Calu3 (cell line): ENCODE data around the gene NTM. TPM values are rescaled to one million over a fixed set of nuclear protein-coding genes. Genes with fewer than 3 reads are reported as not detected.
"Not testable (repeated sequence)": the region's sequence is repeated elsewhere in the genome, so short reads cannot be mapped to it uniquely, and the experiment has no call there.

Experiments
- BruUV-seq: library from RNA; stranded (reverse); fragments of 400-500 nt; replicated peaks from 2 replicates; lab custom pipeline; 2021; lab: Mats Ljungman, UMichigan
- CTCF ChIA-PET: fragments of 300-600 bp; sonication (Branson Sonifier 250); formaldehyde crosslinking; loops from one replicate; lab custom pipeline; 2022; ENCODE audit warnings: antibody characterized with exemption; lab: Charles Lee
- DNase-seq: peaks from one replicate; pipeline ENCODE4 v3.0.0; 2022
- H3K27ac Mint-ChIP-seq: one replicate; pipeline ENCODE4 v1.8.0; 2022; ENCODE audit warnings: mixed read lengths; ENCODE audit not compliant: unreplicated experiment
- H3K27me3 Mint-ChIP-seq: one replicate; pipeline ENCODE4 v1.8.0; 2022; ENCODE audit warnings: mixed read lengths; ENCODE audit not compliant: unreplicated experiment
- H3K36me3 Mint-ChIP-seq: one replicate; pipeline ENCODE4 v1.8.0; 2022; ENCODE audit warnings: mild to moderate bottlenecking, moderate library complexity, mixed read lengths; ENCODE audit not compliant: insufficient read depth, unreplicated experiment
- H3K4me1 Mint-ChIP-seq: one replicate; pipeline ENCODE4 v1.8.0; 2022; ENCODE audit warnings: mild to moderate bottlenecking, low read depth, mixed read lengths; ENCODE audit not compliant: unreplicated experiment
- H3K4me3 Mint-ChIP-seq: one replicate; pipeline ENCODE4 v1.8.0; 2022; ENCODE audit warnings: mild to moderate bottlenecking, low read depth, moderate library complexity, mixed read lengths; ENCODE audit not compliant: unreplicated experiment
- H3K9me3 Mint-ChIP-seq: one replicate; pipeline ENCODE4 v1.8.0; 2022; ENCODE audit warnings: low read depth, mixed read lengths; ENCODE audit not compliant: unreplicated experiment
- CTCF ChIP-seq: fragments of 200-600 bp; IDR thresholded peaks from one replicate; pipeline ENCODE4 v1.8.0; 2022; ENCODE audit warnings: antibody characterized with exemption; ENCODE audit not compliant: unreplicated experiment
- intact Hi-C: fragments of 100-400 bp; cut with micrococcal nuclease; formaldehyde crosslinking; loops from one replicate; pipeline ENCODE4 v1.10.0; 2022; ENCODE audit not compliant: unreplicated experiment
- total RNA-seq: library from RNA; stranded (reverse); gene quantifications from 2 replicates; pipeline ENCODE4 v1.2.3, GENCODE V29; 2022

NTM gene
- total RNA-seq, 1 experiment from 2014 or later, result not detected

DNA sequence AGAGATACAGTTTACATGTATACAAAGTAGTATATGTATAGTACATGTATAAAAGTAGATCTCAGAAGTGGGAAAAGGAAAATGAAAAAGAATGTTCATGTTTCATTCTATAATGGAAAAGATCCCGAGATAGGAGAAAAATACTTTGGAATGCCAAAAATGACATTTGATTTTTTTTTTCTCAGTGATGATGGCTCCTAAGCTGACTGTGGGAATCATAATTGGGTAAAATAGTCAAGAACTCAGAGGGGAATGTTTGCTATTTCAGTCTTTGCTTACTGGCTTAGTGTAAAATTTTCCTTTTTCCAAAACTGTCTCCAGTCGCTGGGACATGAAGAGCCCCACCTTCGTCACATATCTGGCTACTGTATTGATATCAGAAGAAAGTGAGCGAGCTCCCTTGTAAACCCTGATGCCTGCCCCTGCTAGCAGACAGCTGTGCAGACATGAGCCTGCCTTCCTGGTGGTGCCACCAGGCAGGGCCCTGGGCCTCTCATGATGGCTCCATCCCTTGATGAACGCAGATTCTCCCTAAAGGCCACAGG lies 944.6 kb downstream of the NTM start:
- DNase-seq, result no peak
- H3K27ac Mint-ChIP-seq, result no peak overlapping the region
- no peaks in the 10 kb centered on the region for H3K4me1 Mint-ChIP-seq
- no TSS peak for BruUV-seq
- peaks cover 6% of the 10 kb centered on the region for H3K36me3 Mint-ChIP-seq
- peaks cover 7% of the 10 kb centered on the region for H3K9me3 Mint-ChIP-seq
- intact Hi-C loops, result no loop called here
- TF ChIP-seq CTCF, result no peak
- H3K4me3 Mint-ChIP-seq, result no peak overlapping the region
- no peaks in the 10 kb centered on the region for H3K27me3 Mint-ChIP-seq
- CTCF ChIA-PET, result no interaction called here

- no peaks in the 10 kb centered on the region for H3K4me1 Mint-ChIP-seq
- peaks cover 7% of the 10 kb centered on the region for H3K9me3 Mint-ChIP-seq
- BruUV-seq, result no TSS peak
Measured at GRCh38 chr11:132315696-132316095, 945.3 kb downstream of the NTM start.

DNA sequence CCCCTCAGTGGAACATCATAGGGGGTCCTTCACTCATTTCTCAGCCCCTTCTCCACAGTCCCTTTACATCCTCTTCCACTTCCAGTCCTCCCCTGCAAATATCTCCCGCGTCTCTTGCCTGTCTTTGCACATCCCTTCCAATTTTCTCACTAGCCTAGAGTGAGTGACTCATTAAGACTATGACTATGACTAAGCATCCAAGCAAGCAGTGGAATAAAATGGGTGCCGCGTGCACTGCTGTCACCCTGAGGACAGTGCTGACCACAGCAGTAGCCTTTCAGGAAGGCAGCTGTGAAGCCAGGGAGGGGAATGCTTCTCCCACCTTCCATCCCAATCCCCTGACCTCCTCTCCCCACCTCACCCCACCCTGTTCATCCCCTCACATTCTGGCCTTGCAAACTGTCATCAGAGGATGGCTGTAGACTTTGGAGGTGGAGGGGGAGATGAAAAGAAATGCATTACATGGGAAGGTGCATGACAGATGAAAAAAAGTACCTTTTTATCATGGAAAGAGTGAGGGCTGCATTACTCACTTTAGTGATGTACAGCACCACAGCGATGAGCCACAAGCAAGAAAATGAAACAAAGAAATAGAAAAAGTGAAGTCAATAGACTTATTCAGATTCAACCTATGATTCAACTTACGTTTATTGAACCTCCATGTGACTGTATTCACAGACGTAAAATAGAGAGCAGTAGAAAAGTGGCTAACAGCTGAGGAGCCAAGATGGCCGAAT lies 948.2 kb downstream of the NTM start:
- CTCF ChIA-PET, result no interaction called here
- no peak for TF ChIP-seq CTCF
- Mint-ChIP-seq H3K36me3 (no peaks in the 10 kb centered on the region), H3K27ac (no peak overlapping the region), H3K4me1 (no peaks in the 10 kb centered on the region), H3K27me3 (no peaks in the 10 kb centered on the region), H3K4me3 (no peak overlapping the region), H3K9me3 (peaks cover 7% of the 10 kb centered on the region)
- no TSS peak for BruUV-seq
- no peak for DNase-seq
- intact Hi-C loops, result no loop called here

More at GRCh38 chr11:132315696-132316095, 945.3 kb downstream of the NTM start:
- no peak for TF ChIP-seq CTCF
- peaks cover 6% of the 10 kb centered on the region for H3K36me3 Mint-ChIP-seq
- CTCF ChIA-PET, result no interaction called here
- no peaks in the 10 kb centered on the region for H3K27me3 Mint-ChIP-seq
- DNase-seq, result no peak
- H3K27ac Mint-ChIP-seq, result no peak overlapping the region
- intact Hi-C loops, result no loop called here
- H3K4me3 Mint-ChIP-seq, result no peak overlapping the region

GRCh38 chr11:132319419-132319818 lies 949.0 kb downstream of the NTM start:
- H3K36me3 Mint-ChIP-seq, H3K27ac Mint-ChIP-seq, CTCF ChIA-PET, H3K9me3 Mint-ChIP-seq, DNase-seq, H3K27me3 Mint-ChIP-seq, H3K4me3 Mint-ChIP-seq, BruUV-seq, intact Hi-C loops, H3K4me1 Mint-ChIP-seq: not testable (repeated sequence)

GRCh38 chr11:132330515-132330914 lies 960.1 kb downstream of the NTM start:
- no peaks in the 10 kb centered on the region for H3K36me3 Mint-ChIP-seq
- CTCF ChIA-PET, result no interaction called here
- H3K27ac Mint-ChIP-seq, result no peak overlapping the region
- no TSS peak for BruUV-seq
- H3K4me1 Mint-ChIP-seq, result no peaks in the 10 kb centered on the region
- intact Hi-C loops, result no loop called here
- DNase-seq, result no peak
- H3K9me3 Mint-ChIP-seq, result peaks cover 13% of the 10 kb centered on the region
- no peaks in the 10 kb centered on the region for H3K27me3 Mint-ChIP-seq
- no peak for TF ChIP-seq CTCF
- H3K4me3 Mint-ChIP-seq, result no peak overlapping the region
